Measurements from ENCODE around the gene COL4A2. TPM values are rescaled to one million over a fixed set of nuclear protein-coding genes. Genes with fewer than 3 reads are reported as not detected.

Gene COL4A2
- total and polyA plus RNA-seq, 2 donors (not counting 1 experiment from before 2014, with no cell fraction given): 0.17 TPM; not detected in 1

- peaks cover 0 to 2% (median 0%) of the 10 kb centered on the region in 4 experiments for H3K27me3 ChIP-seq (replicated peaks in 1 of 4; ENCODE audit: control extremely low read depth in 1 of 4, control insufficient read depth in 3 of 4, insufficient read depth in 4 of 4, low read length in 3 of 4)
- H3K9me3 Mint-ChIP-seq (ENCODE audit: insufficient read depth): no peaks in the 10 kb centered on the region
- H3K36me3 ChIP-seq (replicated peaks in 1 of 2; ENCODE audit: control extremely low read depth in 1 of 2, control insufficient read depth in 1 of 2, extremely low read depth in 1 of 2, insufficient read depth in 2 of 2, low read length in 1 of 2): no peaks in the 10 kb centered on the region
- no peaks in the 10 kb centered on the region for H3K4me1 Mint-ChIP-seq
- H3K27ac ChIP-seq (ENCODE audit: low read length in 2 of 2): no peak overlapping the region
- ChIA-PET CTCF (no interaction called here), POLR2A (no interaction called here)
- no peak overlapping the region for H3K4me3 Mint-ChIP-seq
- no peak overlapping the region for H2AFZ ChIP-seq (ENCODE audit: insufficient read depth, low read depth, low read length, poor library complexity, severe bottlenecking)
- H3K9me3 ChIP-seq (ENCODE audit: control extremely low read depth in 1 of 3, control insufficient read depth in 2 of 3, insufficient read depth in 1 of 3, low read length in 2 of 3): peaks cover 0 to 3% (median 0%) of the 10 kb centered on the region in 3 donors
- H3K4me2 ChIP-seq (replicated peaks; ENCODE audit: low read depth, low read length, poor library complexity, severe bottlenecking): no peak overlapping the region
- DNase-seq (no peak), ATAC-seq (ENCODE audit: low read depth) (no peak)
- 49% methylated on average over 6 of the region's 6 CpGs for WGBS (ENCODE audit: insufficient coverage)
- peaks cover 15% of the 10 kb centered on the region for H3K27me3 Mint-ChIP-seq
- H4K20me1 ChIP-seq (ENCODE audit: control insufficient read depth, insufficient read depth, low read length, poor library complexity, severe bottlenecking): no peaks in the 10 kb centered on the region
- H3K27ac Mint-ChIP-seq: no peak overlapping the region
- intact Hi-C loops (cut with micrococcal nuclease): no loop called here
- no peak overlapping the region for H3K9ac ChIP-seq (ENCODE audit: low read length)
- TF ChIP-seq, protein P1, sequence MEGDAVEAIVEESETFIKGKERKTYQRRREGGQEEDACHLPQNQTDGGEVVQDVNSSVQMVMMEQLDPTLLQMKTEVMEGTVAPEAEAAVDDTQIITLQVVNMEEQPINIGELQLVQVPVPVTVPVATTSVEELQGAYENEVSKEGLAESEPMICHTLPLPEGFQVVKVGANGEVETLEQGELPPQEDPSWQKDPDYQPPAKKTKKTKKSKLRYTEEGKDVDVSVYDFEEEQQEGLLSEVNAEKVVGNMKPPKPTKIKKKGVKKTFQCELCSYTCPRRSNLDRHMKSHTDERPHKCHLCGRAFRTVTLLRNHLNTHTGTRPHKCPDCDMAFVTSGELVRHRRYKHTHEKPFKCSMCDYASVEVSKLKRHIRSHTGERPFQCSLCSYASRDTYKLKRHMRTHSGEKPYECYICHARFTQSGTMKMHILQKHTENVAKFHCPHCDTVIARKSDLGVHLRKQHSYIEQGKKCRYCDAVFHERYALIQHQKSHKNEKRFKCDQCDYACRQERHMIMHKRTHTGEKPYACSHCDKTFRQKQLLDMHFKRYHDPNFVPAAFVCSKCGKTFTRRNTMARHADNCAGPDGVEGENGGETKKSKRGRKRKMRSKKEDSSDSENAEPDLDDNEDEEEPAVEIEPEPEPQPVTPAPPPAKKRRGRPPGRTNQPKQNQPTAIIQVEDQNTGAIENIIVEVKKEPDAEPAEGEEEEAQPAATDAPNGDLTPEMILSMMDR (IDR thresholded peaks at IDR 0.05): no peak
- no peak for TF ChIP-seq EZH2 (IDR thresholded peaks at IDR 0.05; ENCODE audit: borderline replicate concordance, insufficient read depth, low read depth, low read length, poor library complexity, severe bottlenecking)
- no peaks in the 10 kb centered on the region for H3K4me1 ChIP-seq (ENCODE audit: control insufficient read depth in 2 of 2, insufficient read depth in 2 of 2, low read length in 2 of 2)
- H3K79me2 ChIP-seq (ENCODE audit: control insufficient read depth, insufficient read depth, low read length): no peaks in the 10 kb centered on the region
- H3K4me3 ChIP-seq (ENCODE audit: control extremely low read depth in 1 of 5, extremely low read depth in 1 of 5, insufficient read depth in 1 of 5, low read depth in 2 of 5, low read length in 4 of 5): no peak overlapping the region
Measured at GRCh38 chr13:110265341-110265681, 41.8 kb upstream of the COL4A2 start.

DNA sequence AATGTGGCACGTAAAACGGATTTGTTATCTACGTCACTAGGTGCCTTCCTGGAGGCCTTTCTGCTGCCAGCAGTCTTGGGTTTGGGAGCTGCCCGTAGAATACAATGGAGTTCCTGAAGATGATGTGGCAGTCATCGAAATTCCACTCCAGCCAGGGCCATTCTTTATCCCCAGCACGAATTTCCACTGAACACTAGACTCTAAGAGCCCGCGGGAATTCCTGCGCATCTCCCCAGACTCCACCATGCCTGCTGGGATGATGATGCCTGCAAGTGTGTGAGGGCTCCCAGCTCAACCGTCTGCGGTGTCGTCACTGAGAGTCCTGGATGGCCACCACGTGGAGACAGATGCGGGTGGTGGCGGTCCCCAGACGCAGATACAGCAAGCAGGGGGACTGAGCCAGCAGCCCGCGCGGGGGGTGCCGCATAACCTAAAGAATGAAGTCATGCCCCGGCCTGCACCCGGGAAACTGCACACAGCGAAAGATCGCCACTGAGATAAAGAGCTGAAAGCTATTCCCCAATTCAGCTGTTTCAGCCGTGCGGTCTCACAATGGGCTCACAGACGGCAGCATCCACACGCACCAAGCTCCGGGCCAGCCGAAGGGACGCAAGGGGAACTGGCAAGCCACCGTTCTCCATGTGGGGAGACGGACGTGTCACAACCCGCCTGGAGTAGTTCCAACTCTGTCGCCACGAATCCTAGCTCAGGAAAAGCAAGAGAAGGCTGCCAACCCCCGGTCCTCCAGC, 41.2 kb upstream of the COL4A2 start:
- TF ChIP-seq, protein P1 (IDR thresholded peaks at IDR 0.05): no peak
- no peak for TF ChIP-seq EZH2 (IDR thresholded peaks at IDR 0.05; ENCODE audit: borderline replicate concordance, insufficient read depth, low read depth, low read length, poor library complexity, severe bottlenecking)
- Histone ChIP-seq H3K27ac (ENCODE audit: low read length in 2 of 2) (no peak overlapping the region), H3K9me3 (ENCODE audit: control extremely low read depth in 1 of 3, control insufficient read depth in 2 of 3, insufficient read depth in 1 of 3, low read length in 2 of 3) (peaks cover 0 to 3% (median 0%) of the 10 kb centered on the region in 3 donors), H3K79me2 (ENCODE audit: control insufficient read depth, insufficient read depth, low read length) (no peaks in the 10 kb centered on the region), H3K4me3 (ENCODE audit: control extremely low read depth in 1 of 5, extremely low read depth in 1 of 5, insufficient read depth in 1 of 5, low read depth in 2 of 5, low read length in 4 of 5) (no peak overlapping the region), H2AFZ (ENCODE audit: insufficient read depth, low read depth, low read length, poor library complexity, severe bottlenecking) (no peak overlapping the region), H4K20me1 (ENCODE audit: control insufficient read depth, insufficient read depth, low read length, poor library complexity, severe bottlenecking) (no peaks in the 10 kb centered on the region), H3K27me3 (replicated peaks in 1 of 4; ENCODE audit: control extremely low read depth in 1 of 4, control insufficient read depth in 3 of 4, insufficient read depth in 4 of 4, low read length in 3 of 4) (peaks cover 0 to 2% (median 0%) of the 10 kb centered on the region in 4 experiments), H3K9ac (ENCODE audit: low read length) (no peak overlapping the region), H3K4me1 (ENCODE audit: control insufficient read depth in 2 of 2, insufficient read depth in 2 of 2, low read length in 2 of 2) (no peaks in the 10 kb centered on the region), H3K36me3 (replicated peaks in 1 of 2; ENCODE audit: control extremely low read depth in 1 of 2, control insufficient read depth in 1 of 2, extremely low read depth in 1 of 2, insufficient read depth in 2 of 2, low read length in 1 of 2) (no peaks in the 10 kb centered on the region), H3K4me2 (replicated peaks; ENCODE audit: low read depth, low read length, poor library complexity, severe bottlenecking) (no peak overlapping the region)
- H3K4me3 Mint-ChIP-seq: no peak overlapping the region
- no peaks in the 10 kb centered on the region for H3K9me3 Mint-ChIP-seq (ENCODE audit: insufficient read depth)
- intact Hi-C loops (cut with micrococcal nuclease): no loop called here
- POLR2A ChIA-PET: no interaction called here
- H3K27ac Mint-ChIP-seq: no peak overlapping the region
- WGBS (ENCODE audit: insufficient coverage): 74% methylated on average over 35 of the region's 38 CpGs
- no peak for ATAC-seq (ENCODE audit: low read depth)
- DNase-seq: no peak
- no peaks in the 10 kb centered on the region for H3K4me1 Mint-ChIP-seq
- peaks cover 13% of the 10 kb centered on the region for H3K27me3 Mint-ChIP-seq
- CTCF ChIA-PET: no interaction called here

All from B cell (primary cell).